GM12872 (cell line): ENCODE measurements around the gene MRPL38.

Experiments
- CTCF ChIP-seq: IDR thresholded peaks from 3 replicates; pipeline ENCODE4 v1.5.1; 2011; ENCODE audit warnings: low read depth, mild to moderate bottlenecking, low read length, moderate library complexity; ENCODE audit not compliant: insufficient read depth

The MRPL38 gene

GRCh38 chr17:75872434-75873351 is 32.0 kb downstream of the MRPL38 start:
- TF ChIP-seq CTCF = no peak

DNA sequence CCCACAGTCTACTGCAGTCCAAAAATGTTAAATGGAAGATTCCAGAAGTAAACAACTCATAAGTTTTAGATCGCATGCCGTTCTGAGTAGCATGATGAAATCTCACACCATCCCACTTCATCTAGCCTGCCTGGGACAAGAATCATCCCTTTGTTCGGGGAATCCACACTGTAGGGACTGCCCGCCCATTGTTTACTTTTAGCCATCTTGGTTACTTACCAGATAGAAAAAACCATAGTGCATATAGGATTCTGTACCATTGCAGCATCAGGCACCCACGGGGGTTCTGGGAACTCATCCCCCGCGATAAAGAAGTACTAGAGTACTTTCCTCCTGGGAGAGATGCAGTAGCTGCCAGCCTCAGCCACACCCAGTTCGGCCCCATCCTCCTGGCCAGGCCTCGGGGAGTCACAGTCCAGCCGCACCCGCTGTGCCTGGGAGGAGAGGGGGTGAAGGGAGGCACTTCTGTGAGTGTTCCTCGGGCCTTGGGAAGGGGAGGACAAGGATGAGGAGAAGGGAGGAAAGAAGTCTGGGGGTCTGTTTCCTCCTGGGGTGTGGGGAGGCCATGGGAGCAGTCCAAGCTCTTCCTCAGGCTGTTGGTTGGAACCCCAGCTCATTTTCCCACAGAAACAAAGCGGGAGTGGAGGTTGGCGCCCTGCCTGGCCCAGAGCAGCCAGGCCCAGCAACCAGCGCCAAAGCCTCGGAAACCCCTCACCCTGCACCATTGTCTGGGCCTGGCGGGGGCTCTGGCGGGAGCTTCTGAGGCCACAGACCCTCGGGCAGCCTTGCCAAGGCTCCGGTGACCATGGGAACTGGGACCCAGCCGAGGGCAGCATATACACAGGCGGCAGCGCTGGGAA is 35.2 kb downstream of the MRPL38 start:
- no peak for TF ChIP-seq CTCF

GRCh38 chr17:75864448-75864871 is 40.2 kb downstream of the MRPL38 start:
- no peak for TF ChIP-seq CTCF

DNA sequence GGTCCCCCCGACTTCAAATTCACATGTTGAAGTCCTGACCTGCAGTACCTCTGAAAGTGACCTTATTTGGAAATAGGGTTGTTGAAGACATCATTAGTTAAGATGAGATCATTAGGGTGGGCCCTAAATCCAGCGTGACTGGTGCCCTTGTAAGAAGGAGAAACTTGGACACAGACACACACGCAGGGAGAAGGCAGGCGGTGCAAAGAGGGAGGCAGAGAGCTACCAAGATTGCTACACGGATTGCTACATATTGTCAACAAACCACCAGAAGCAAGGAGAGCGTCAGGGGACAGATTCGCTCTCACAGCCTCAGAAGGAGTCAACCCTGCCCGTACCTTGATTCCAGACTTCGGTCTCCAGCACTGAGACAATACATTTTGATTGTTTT is 42.8 kb downstream of the MRPL38 start:
- no peak for TF ChIP-seq CTCF

- TF ChIP-seq CTCF = peak; percentile 3; the same call in 2 of the 3 replicates
Observed at GRCh38 chr17:75856062-75856756, 48.5 kb downstream of the MRPL38 start.

DNA sequence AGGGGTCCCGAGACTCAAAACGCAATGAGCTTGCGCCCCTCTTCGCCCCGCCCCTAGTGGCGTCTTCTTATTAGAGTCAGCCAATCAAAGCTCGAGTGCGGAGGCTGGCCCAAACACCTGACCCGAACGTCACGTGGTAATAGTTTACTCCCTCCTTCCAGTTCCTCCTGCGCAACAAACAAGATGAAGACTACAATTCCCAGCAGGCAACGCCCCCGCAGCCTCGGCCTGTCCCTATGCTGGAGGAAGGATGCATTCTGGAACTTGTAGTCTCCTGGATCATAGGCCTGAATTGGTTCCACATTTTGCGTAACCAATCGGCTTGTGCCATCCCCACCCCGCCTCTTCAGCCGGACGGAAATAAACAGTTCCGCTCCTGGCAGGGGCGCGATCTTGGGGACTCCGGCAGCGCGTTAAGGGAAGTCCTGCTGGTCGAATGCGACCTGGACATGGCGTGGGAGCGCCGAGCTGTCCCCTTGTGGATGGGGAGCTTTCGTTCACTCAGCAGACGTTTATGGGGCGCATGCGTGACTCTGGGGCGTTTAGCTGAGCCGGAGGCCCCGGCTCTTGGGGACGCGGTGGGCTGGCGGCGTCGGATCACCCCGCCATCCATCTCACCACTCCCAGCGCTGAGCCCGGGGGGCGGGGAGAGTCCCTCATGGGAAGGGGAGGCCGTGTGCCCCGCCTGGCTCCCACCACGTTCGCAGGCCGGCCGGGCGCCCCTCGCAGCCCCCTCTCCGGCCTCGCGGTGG is 49.2 kb downstream of the MRPL38 start, which contains the start of gene WBP2:
TSS of gene WBP2 (minus strand) at position 26 of the 752 bp plus-strand sequence. CDS start 38 bp downstream, outside the sequence.
- peak; percentile 45; the same call in 1 of the 3 replicates for TF ChIP-seq CTCF
